Measurements from ENCODE around the gene NEUROD2.

Gene NEUROD2

GRCh38 chr17:39607851-39608130 is at the start of gene NEUROD2:
NEUROD2 (minus strand) TSS chr17:39607920; CDS start chr17:39606599, 1,321 bp downstream.
- DNase-seq: no peak

GRCh38 chr17:39655105-39655504 is 47.4 kb upstream of the NEUROD2 start:
- no peak for DNase-seq

DNA sequence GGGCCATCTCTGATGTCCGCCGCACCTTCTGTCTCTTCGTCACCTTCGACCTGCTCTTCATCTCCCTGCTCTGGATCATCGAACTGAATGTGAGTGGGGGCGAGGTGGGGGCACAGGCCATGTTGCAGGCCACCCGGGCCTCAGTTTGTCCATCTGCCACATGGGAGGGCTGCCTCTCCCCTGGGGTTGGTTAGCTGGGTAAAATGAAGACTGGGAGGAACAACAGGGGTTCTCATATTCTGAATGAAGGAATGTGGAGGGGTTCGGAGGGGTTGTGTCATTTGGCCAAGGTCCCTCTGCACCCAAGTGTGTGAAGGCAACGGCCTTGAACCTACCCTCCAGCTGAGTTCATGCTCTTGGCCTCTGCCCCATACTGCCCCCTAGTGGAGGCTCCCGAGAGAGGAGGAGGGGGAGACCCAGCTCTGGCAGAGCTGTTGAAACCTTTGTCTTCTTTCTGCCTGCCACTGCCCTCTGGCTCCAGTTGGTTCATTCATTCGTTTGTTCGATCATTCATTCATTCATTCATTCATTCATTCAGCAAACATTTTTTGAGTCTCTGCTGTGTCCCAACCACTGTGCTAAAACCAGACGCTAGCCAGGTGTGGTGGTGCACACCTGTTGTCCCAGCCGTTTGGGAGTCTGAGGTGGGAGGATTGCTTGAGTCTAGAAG is 46.1 kb upstream of the NEUROD2 start:
- DNase-seq: peak; percentile 86

DNA sequence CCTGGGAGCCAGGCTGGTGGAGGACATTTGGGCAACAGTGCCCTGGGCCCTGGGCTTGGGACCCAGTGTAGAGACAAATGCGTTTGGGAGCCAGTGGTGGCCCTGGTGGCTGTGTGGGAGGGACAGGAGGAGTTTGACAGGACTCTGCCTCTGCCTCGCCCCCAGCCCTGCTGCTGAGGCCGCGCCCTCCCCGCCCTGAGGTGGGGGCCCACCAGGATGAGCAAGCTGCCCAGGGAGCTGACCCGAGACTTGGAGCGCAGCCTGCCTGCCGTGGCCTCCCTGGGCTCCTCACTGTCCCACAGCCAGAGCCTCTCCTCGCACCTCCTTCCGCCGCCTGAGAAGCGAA is 45.6 kb upstream of the NEUROD2 start:
- no peak for DNase-seq

DNA sequence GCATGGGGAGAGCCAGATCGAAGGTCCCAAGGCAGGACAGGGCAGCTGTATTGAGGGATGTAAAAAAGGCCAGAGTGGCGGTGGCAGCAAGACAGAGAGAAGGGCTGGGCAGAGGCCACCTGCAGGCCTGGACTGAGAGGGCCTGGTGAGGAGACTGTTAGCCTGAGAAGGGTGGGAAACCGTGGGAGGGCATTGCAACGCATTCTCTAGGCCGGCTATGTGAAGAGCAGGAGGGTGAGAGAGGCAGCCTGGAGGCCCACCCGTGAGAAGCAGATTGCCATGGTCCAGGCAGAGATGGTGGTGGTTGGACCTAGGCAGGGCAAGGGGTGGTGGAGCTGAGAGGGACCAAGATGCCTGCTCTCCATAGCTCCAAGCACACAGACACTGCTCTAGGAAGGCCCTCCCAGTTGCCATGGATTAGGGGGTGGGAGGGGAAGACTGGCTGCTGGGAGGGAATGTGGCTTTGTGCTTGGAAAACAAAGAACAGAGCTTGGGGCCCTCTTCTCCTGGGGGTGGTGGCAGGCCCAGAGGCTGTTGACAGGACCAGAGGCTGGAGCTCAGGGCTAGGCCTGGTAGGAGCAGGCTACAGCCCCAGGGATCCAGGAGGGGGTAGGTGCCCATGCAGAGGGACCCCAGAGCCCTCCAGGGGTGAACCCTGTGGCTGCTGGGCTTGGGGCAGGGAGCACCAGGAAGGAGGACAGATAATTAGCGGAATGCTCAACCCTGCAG is 45.0 kb upstream of the NEUROD2 start:
- no peak for DNase-seq

DNA sequence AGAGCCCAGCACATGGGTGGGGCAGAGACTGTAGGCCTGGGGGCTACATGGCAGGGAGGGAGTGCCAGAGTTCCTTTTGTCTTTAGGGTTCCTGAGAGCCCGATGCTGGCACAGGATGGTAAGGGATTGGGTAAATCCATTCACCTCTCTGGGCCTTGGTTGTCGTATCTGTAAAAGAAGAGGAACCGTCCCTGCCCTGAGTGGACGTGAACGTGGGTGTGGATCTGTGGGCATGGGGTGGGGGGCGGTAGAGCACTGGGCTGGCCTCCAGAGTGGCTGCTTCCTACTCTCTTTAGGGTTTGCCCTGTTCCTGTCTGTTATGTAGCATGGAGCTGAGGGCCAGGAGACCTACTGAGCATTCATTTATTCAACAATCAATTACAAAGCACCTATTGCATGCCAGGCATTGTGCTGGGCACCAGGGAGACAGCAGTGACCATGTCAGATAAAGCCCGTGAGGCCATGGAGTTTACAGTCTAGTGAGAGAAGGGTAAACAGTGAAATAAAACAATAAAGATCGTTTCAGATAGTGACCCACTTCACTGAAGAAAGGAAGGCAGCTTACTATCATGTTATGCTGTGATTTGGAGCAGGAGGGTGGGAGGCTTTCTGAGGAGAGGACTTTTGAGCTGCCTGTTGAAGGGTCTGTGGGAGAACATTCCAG is 44.3 kb upstream of the NEUROD2 start:
- no peak for DNase-seq

- DNase-seq: no peak
Measured at GRCh38 chr17:39650121-39650579, 42.4 kb upstream of the NEUROD2 start.

DNA sequence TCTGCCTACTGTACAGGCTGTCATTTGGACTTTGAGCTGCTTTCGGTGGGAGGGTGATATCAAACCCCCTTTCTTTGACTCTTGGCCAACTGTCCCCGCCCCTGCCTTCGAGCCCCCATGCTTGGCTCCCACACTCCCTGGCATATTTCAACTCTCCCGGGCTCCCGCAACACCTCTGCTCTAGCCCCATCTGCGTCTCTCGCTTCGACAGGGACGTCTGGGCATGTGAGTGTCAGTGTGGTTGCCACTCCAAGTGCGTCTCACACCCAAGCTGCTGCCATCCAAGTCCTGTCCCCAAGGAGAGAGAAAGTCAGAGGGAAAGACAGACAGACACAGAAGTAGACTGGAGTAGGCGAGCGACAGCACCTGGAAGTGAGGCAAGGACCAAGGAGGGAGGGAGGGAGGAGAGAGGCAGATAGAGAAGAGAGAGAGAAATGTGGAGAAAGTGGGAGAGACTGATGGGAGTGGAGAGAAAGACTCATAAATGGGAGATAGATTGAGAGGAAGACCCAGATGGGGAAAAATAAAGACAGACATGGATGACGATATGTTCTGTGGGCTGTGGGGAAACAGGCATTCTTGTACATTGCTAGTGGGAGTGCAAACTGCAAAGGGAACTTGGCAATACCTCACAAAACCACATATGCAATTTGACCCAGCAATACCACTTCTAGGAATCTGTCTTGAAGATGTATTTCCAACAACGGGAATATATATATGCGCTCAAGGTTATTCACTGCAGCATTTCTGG is 41.1 kb upstream of the NEUROD2 start:
- DNase-seq: no peak

DNA sequence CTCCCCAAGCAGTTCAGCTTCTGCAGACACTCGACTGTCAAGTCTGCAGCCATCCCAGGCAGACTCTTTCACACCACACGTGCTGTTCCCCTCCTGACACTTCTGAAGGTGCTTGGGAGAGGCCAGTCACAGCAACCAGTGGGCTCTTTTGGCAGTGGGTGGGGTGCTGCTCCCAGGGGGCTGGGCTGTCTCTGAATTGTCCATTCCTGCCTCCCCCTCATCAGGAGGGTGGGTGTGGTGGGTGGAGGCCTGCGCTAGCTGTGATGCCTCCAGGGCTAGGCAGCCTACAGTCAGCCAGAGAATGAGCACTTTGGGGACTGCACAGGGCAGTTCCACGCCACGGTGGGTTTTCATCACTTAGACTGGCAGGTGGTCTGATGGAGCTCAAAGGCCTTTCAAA is 39.5 kb upstream of the NEUROD2 start:
- DNase-seq: no peak

GRCh38 chr17:39643271-39643670 is 35.6 kb upstream of the NEUROD2 start:
- DNase-seq: no peak

- DNase-seq: no peak
Measured at GRCh38 chr17:39642291-39643074, 34.8 kb upstream of the NEUROD2 start.

DNA sequence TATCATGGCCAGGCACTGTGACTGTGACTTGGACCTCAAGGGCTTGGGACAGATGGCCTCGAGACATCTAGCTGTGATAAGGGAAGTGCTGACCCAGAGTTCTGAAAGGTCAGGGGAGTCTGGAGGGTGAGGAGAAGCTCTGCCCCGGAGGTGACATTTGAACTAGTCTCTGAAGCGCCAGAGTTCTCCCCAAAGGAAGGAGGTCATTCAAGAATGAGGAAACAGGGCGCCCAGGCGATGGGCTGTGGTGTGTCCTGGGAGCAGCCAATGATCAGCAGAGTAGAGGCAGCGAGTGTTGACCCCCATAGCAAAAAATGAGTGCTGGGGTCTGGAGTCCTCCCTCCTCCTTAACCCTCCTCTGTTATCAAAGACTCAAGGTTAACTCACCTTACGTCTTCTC is 34.2 kb upstream of the NEUROD2 start:
- no peak for DNase-seq

- no peak for DNase-seq
Measured at GRCh38 chr17:39641097-39641496, 33.4 kb upstream of the NEUROD2 start.

- no peak for DNase-seq
Measured at GRCh38 chr17:39640591-39641031, 32.9 kb upstream of the NEUROD2 start.

GRCh38 chr17:39639566-39640458 is 32.1 kb upstream of the NEUROD2 start:
- no peak for DNase-seq

DNA sequence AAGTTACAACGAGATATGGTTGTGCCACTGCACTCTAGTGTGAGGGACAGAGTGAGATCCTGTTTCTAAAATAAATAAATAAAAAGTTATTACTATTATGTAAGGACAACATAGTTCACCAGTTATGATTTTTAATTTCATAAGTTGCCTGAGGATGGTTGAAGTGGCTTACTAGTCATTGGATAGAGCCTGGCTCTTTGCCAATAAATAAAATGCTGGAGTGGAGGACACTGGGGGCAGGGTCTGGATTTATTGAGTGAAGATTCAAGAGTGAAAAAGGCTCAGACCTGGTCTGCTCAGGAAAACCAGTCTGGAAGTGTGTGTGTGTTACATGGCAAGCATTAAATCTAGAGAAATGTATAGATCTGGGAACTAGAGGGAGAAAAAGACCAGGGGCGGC is 31.3 kb upstream of the NEUROD2 start:
- no peak for DNase-seq

- DNase-seq: no peak
Measured at GRCh38 chr17:39638317-39638716, 30.6 kb upstream of the NEUROD2 start.

- peak; percentile 95 for DNase-seq
Measured at GRCh38 chr17:39636927-39637736, 29.4 kb upstream of the NEUROD2 start, which contains the start of gene STARD3. STARD3 (plus strand) TSS chr17:39637144; CDS start chr17:39653532, 16,388 bp downstream.

GRCh38 chr17:39636587-39636926 is 28.8 kb upstream of the NEUROD2 start:
- DNase-seq: no peak

- DNase-seq: no peak
Measured at GRCh38 chr17:39635614-39636176, 28.0 kb upstream of the NEUROD2 start.
